Nephron (organoid): Measurements from ENCODE around the gene COPS2.

Experiments used
- H3K27ac Mint-ChIP-seq, 3 experiments: 2 replicates each; pipeline ENCODE4 v1.8.0; 2020; ENCODE audit warnings: mixed read lengths in 3 of 3, mild to moderate bottlenecking in 2 of 3, moderate library complexity in 1 of 3
- H3K27me3 Mint-ChIP-seq: 2 replicates; pipeline ENCODE4 v1.8.0; 2021; ENCODE audit warnings: low read depth, mild to moderate bottlenecking, moderate library complexity, mixed read lengths
- H3K36me3 Mint-ChIP-seq: 2 replicates; pipeline ENCODE4 v1.8.0; 2020; ENCODE audit warnings: low read depth, mixed read lengths
- H3K4me1 Mint-ChIP-seq: 2 replicates; pipeline ENCODE4 v1.8.0; 2020; ENCODE audit warnings: mixed read lengths
- H3K4me3 Mint-ChIP-seq, 3 experiments: 2 replicates each; pipeline ENCODE4 v1.8.0; 2020; ENCODE audit warnings: mild to moderate bottlenecking in 3 of 3, mixed read lengths in 3 of 3, moderate library complexity in 2 of 3
- H3K9me3 Mint-ChIP-seq: 2 replicates; pipeline ENCODE4 v1.8.0; 2020; ENCODE audit warnings: mixed read lengths
- CTCF ChIP-seq, 3 experiments: fragments of 200-600 bp; sonication (generic); IDR thresholded peaks; one replicate each; pipeline ENCODE4 v1.5.0; 2021; ENCODE audit warnings: antibody characterized with exemption in 3 of 3; ENCODE audit not compliant: unreplicated experiment in 3 of 3

Gene COPS2

GRCh38 chr15:49168016-49168415 lies 12.6 kb upstream of the COPS2 start:
- Mint-ChIP-seq H3K27me3 (no peaks in the 10 kb centered on the region), H3K36me3 (peaks cover 10% of the 10 kb centered on the region), H3K4me3 (no peak overlapping the region), H3K27ac (no peak overlapping the region), H3K9me3 (no peaks in the 10 kb centered on the region), H3K4me1 (peaks cover 15% of the 10 kb centered on the region)
- TF ChIP-seq CTCF (IDR thresholded peaks at IDR 0.05; ENCODE audit: unreplicated experiment in 3 of 3), result no peak

- no peak overlapping the region for H3K4me3 Mint-ChIP-seq
- no peak for TF ChIP-seq CTCF (IDR thresholded peaks at IDR 0.05; ENCODE audit: unreplicated experiment in 3 of 3)
- H3K36me3 Mint-ChIP-seq, result peaks cover 19% of the 10 kb centered on the region
- H3K4me1 Mint-ChIP-seq, result peaks cover under 1% of the 10 kb centered on the region
- no peaks in the 10 kb centered on the region for H3K9me3 Mint-ChIP-seq
- no peak overlapping the region for H3K27ac Mint-ChIP-seq
- H3K27me3 Mint-ChIP-seq, result no peaks in the 10 kb centered on the region
Measured at GRCh38 chr15:49164865-49165264, 9.5 kb upstream of the COPS2 start.

- Mint-ChIP-seq H3K27ac (no peak overlapping the region), H3K27me3 (no peaks in the 10 kb centered on the region), H3K9me3 (no peaks in the 10 kb centered on the region), H3K4me3 (no peak overlapping the region), H3K36me3 (peaks cover 19% of the 10 kb centered on the region), H3K4me1 (no peaks in the 10 kb centered on the region)
- TF ChIP-seq CTCF (IDR thresholded peaks at IDR 0.05; ENCODE audit: unreplicated experiment in 3 of 3), result no peak
Measured at GRCh38 chr15:49163678-49164077, 8.3 kb upstream of the COPS2 start.

GRCh38 chr15:49155834-49156627 lies 632 bp upstream of the COPS2 start:
- H3K36me3 Mint-ChIP-seq, result no peaks in the 10 kb centered on the region

GRCh38 chr15:49154799-49155109 lies 645 bp downstream of the COPS2 start:
- Mint-ChIP-seq H3K27me3 (no peaks in the 10 kb centered on the region), H3K27ac (peak overlapping the region; percentile 78 to 99 (median 95)), H3K9me3 (no peaks in the 10 kb centered on the region), H3K4me1 (peaks cover 35% of the 10 kb centered on the region), H3K36me3 (no peaks in the 10 kb centered on the region), H3K4me3 (peak overlapping the region; percentile 99 to 100 (median 99))
- TF ChIP-seq CTCF (IDR thresholded peaks at IDR 0.05; ENCODE audit: unreplicated experiment in 3 of 3), result no peak

More at GRCh38 chr15:49155834-49156627, 632 bp upstream of the COPS2 start:
- Mint-ChIP-seq H3K27ac (peak overlapping the region; percentile 95 to 99 (median 99)), H3K4me1 (peaks cover 35% of the 10 kb centered on the region), H3K4me3 (peak overlapping the region; percentile 99 to 100 (median 99)), H3K9me3 (no peaks in the 10 kb centered on the region), H3K27me3 (no peaks in the 10 kb centered on the region)
- no peak for TF ChIP-seq CTCF (IDR thresholded peaks at IDR 0.05; ENCODE audit: unreplicated experiment in 3 of 3)

GRCh38 chr15:49154359-49154758 lies 1.0 kb downstream of the COPS2 start:
- H3K36me3 Mint-ChIP-seq, result no peaks in the 10 kb centered on the region
- H3K4me3 Mint-ChIP-seq, result peak overlapping the region; percentile 99 to 100 (median 99)
- H3K27me3 Mint-ChIP-seq, result no peaks in the 10 kb centered on the region
- no peaks in the 10 kb centered on the region for H3K9me3 Mint-ChIP-seq
- no peak for TF ChIP-seq CTCF (IDR thresholded peaks at IDR 0.05; ENCODE audit: unreplicated experiment in 3 of 3)
- peaks cover 36% of the 10 kb centered on the region for H3K4me1 Mint-ChIP-seq
- peak overlapping the region; percentile 78 to 99 (median 95) for H3K27ac Mint-ChIP-seq
